Measurements from ENCODE around the gene ZCRB1. TPM values are rescaled to one million over a fixed set of nuclear protein-coding genes. Genes with fewer than 3 reads are reported as not detected.
"Not testable (repeated sequence)": the region's sequence is repeated elsewhere in the genome, so short reads cannot be mapped to it uniquely, and the experiment has no call there.

The ZCRB1 gene
- total RNA-seq, 4 donors from 2014 or later: 17.0 to 28.9 (median 20.7) TPM

DNA sequence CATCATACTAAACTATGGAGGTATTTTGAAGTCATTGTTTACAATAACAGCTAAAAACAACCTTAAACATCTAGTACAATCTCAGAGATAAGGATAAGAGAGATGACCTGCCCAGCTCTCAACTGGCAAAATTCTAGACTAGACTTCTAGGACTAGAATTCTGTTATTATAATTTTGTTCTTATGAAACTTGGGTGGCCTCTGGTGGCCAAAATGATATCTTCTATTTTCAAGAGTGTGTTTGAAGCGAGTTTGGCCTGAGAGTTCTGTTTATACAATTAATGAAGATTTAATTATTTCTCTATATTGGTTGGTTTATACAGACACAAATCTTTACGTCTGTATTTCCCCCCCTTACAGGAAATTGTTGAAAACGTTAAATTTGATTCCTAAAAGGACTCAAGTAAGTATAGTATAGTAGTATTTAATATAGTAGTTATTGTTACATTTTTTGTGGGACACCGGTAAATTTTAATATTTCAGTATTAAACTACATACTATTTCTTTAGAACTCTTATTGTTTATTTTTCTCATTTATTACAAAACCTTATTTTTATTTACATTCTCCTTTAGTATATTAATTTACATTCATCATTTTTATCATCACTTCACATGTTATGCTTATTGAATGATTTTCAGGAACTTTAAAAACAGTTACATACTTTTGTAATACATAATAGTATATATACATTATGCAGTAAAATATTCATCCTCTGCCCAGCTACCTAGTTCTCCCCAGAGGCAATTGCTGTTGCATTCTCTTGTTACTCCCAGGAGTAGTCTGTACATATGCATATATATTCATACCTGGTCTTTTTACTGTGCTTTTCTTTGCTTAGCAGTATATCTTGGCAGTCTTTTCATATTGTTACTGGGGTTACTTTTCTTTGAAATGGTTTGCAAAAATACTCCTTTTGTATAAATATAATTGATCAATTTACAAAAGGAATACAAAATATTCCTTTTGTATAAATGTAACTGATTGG is 6.7 kb upstream of the ZCRB1 start:
- no peak overlapping the region for H3K4me3 ChIP-seq (ENCODE audit: low read depth, poor library complexity, severe bottlenecking)
- intact Hi-C loops (cut with DNase I; ENCODE audit: low total_unique reads): loop anchor here (5.0 kb wide), 1 partner anchor 200 kb away; no protein-coding TSS in a partner anchor
- no peak for TF ChIP-seq POLR2A (IDR thresholded peaks at IDR 0.05)
- TF ChIP-seq CTCF (IDR thresholded peaks at IDR 0.05): no peak
- no peak for DNase-seq (ENCODE audit: low spot score in 2 of 2)
- 33 to 38% methylated on average over 4 of the region's 4 CpGs for WGBS, 2 donors

DNA sequence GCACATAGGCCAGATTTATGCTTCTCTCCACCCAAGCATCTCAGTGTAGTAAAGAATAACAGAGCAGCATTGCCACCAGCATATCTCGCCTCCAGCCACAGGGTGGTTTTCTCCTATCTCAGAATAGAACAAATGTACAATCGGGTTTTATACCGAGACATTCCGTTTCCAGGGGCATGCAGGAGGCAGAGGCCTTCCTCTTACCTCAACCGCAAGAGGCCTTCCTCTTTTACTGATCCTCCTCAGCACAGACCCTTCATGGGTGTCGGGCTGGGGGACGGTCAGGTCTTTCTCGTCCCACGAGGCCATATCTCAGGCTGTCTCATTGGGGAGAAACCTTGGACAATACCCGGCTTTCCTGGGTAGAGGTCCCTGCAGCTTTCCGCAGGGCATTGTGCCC is 4.2 kb upstream of the ZCRB1 start:
- not testable (repeated sequence) for DNase-seq (ENCODE audit: low spot score in 2 of 2); H3K4me3 ChIP-seq (ENCODE audit: low read depth, poor library complexity, severe bottlenecking)
- intact Hi-C loops (cut with DNase I; ENCODE audit: low total_unique reads): loop anchor here (5.0 kb wide), 1 partner anchor 198 kb away; no protein-coding TSS in a partner anchor
- 85 to 91% methylated on average over 11 of the region's 11 CpGs for WGBS, 2 donors

DNA sequence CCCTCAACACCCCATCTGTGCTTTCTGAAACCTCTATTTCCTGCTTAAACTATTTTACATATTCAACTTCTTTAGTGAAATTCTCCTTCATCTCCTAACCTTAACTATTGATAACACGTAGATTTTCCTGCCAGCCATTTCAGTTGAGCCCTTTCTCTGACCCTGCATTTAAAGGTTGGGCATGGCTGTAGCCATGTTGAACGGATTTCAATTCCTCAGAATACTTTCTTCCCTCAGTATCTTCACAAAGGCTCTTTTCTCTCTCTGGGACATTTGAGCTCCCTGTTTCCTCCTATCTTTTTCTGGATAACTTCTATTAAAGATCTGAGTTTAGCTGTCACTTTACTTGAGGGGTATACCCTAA is 1.3 kb upstream of the ZCRB1 start:
- intact Hi-C loops (cut with DNase I; ENCODE audit: low total_unique reads): no loop called here
- no peak for DNase-seq (ENCODE audit: low spot score in 2 of 2)
- 47 to 51% methylated on average over 2 of the region's 2 CpGs for WGBS, 2 donors
- no peak for TF ChIP-seq CTCF (IDR thresholded peaks at IDR 0.05)
- H3K4me3 ChIP-seq (ENCODE audit: low read depth, poor library complexity, severe bottlenecking): no peak overlapping the region

- intact Hi-C loops (cut with DNase I; ENCODE audit: low total_unique reads): no loop called here
- TF ChIP-seq POLR2A (IDR thresholded peaks at IDR 0.05): no peak
- no peak for TF ChIP-seq CTCF (IDR thresholded peaks at IDR 0.05)
- no peak for DNase-seq (ENCODE audit: low spot score in 2 of 2)
- peak overlapping the region; percentile 54 for H3K4me3 ChIP-seq (ENCODE audit: low read depth, poor library complexity, severe bottlenecking)
- WGBS, 2 donors: 5% methylated on average over 13 of the region's 13 CpGs
Measured at GRCh38 chr12:42326541-42327226, 790 bp upstream of the ZCRB1 start.

DNA sequence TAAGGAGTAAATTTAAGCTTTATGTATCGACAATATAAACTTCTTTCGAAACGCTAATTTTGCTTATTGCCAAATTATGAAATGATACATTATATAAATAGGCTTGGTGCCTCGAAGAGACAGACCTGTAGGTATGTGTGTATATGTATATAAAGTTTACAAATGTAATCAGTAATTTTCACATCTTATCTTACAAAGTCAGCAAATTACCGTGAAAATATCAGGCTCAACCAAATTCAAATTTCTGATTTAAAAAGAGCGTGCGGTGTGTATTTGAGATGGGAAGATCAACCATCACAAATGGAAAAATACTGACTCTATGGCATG is 605 bp downstream of the ZCRB1 start:
- intact Hi-C loops (cut with DNase I; ENCODE audit: low total_unique reads): no loop called here
- 22 to 25% methylated on average over 7 of the region's 7 CpGs for WGBS, 2 donors
- peak overlapping the region; percentile 54 for H3K4me3 ChIP-seq (ENCODE audit: low read depth, poor library complexity, severe bottlenecking)
- DNase-seq (ENCODE audit: low spot score in 2 of 2): no peak
- no peak for TF ChIP-seq CTCF (IDR thresholded peaks at IDR 0.05)
- TF ChIP-seq POLR2A (IDR thresholded peaks at IDR 0.05): no peak

DNA sequence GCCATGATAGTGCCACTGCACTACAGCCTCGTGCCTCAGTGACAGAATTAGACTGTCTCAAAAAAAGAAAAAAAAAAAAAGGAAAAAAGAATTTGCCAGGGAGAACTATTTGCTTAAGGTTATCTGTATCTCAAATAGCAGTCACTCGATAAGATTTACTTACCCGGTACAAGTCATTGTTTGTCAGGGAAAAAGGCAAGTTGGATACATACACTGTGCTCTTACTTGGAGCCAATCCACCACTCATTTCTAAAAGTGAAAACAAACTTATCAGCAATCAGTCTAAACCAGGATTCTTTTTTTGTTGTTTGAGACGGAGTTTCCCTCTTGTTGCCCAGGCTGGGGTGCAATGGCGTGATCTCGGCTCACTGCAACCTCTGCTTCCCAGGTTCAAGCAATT is 2.0 kb downstream of the ZCRB1 start:
- TF ChIP-seq CTCF (IDR thresholded peaks at IDR 0.05) (no peak), POLR2A (IDR thresholded peaks at IDR 0.05) (no peak)
- WGBS, 2 donors: 92 to 99% methylated on average over 6 of the region's 6 CpGs
- DNase-seq (ENCODE audit: low spot score in 2 of 2): no peak
- intact Hi-C loops (cut with DNase I; ENCODE audit: low total_unique reads): no loop called here
- no peak overlapping the region for H3K4me3 ChIP-seq (ENCODE audit: low read depth, poor library complexity, severe bottlenecking)
